NB4 (cell line): ENCODE results near the gene AGBL5.

ENCODE experiments used
- TF ChIP-seq, protein P1 (sequence below): IDR thresholded peaks from 2 replicates; pipeline ENCODE4 v1.6.1; 2011; ENCODE audit warnings: low read depth, low read length
- TF ChIP-seq, protein P2 (sequence below): IDR thresholded peaks from one replicate; pipeline ENCODE4 v1.5.1; 2012; ENCODE audit warnings: low read depth, low read length

DNA sequence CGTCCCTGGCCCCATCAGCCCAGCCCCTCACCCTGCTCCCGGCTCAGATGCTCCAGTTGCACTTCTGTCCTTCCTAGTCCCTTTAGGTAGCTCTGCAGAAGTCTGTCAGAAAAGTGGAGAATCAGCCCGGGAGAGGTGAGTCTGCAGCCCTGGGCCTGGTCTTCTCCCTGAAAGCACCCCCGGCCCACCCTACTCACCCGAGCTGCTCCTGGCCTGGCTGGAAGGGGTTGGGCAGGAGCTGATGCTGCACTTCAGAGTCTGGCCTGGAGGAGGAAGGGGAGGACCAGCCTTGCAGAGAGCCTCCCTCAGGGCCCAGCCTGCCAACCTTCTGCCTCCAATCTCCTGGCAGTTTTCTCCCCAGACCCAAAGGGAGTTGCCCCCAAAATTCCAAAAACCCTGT lies 50.9 kb downstream of the AGBL5 start:
- TF ChIP-seq, protein P1, sequence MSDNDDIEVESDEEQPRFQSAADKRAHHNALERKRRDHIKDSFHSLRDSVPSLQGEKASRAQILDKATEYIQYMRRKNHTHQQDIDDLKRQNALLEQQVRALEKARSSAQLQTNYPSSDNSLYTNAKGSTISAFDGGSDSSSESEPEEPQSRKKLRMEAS: no peak
- TF ChIP-seq, protein P2, sequence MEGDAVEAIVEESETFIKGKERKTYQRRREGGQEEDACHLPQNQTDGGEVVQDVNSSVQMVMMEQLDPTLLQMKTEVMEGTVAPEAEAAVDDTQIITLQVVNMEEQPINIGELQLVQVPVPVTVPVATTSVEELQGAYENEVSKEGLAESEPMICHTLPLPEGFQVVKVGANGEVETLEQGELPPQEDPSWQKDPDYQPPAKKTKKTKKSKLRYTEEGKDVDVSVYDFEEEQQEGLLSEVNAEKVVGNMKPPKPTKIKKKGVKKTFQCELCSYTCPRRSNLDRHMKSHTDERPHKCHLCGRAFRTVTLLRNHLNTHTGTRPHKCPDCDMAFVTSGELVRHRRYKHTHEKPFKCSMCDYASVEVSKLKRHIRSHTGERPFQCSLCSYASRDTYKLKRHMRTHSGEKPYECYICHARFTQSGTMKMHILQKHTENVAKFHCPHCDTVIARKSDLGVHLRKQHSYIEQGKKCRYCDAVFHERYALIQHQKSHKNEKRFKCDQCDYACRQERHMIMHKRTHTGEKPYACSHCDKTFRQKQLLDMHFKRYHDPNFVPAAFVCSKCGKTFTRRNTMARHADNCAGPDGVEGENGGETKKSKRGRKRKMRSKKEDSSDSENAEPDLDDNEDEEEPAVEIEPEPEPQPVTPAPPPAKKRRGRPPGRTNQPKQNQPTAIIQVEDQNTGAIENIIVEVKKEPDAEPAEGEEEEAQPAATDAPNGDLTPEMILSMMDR: no peak
